RWPE2 (cell line): ENCODE measurements around the gene ADGRE2.

ENCODE experiments used
- ATAC-seq: fragments of 200-7000 bp; cut with Tn5 transposase; 3 replicates; pipeline ENCODE4 v1.9.1; 2021; ENCODE audit warnings: low read depth
- DNase-seq: peaks from one replicate; pipeline ENCODE4 v3.0.0-alpha.2; 2020; ENCODE audit warnings: low spot score
- H3K27ac ChIP-seq: fragments of 450-650 bp; 2 replicates; pipeline ENCODE4 v1.5.1; 2017; ENCODE audit warnings: mild to moderate bottlenecking; ENCODE audit not compliant: poor library complexity, severe bottlenecking
- H3K27me3 ChIP-seq: fragments of 250-450 bp; sonication (Bioruptor Pico); 2 replicates; pipeline ENCODE4 v1.5.1; 2021; ENCODE audit warnings: mild to moderate bottlenecking, moderate library complexity; ENCODE audit not compliant: insufficient read depth, poor library complexity, severe bottlenecking
- H3K36me3 ChIP-seq: fragments of 250-450 bp; sonication (Bioruptor Pico); 2 replicates; pipeline ENCODE4 v1.5.1; 2020; ENCODE audit warnings: low read depth, mild to moderate bottlenecking, moderate library complexity
- H3K4me1 ChIP-seq: fragments of 250-450 bp; sonication (Bioruptor Pico); 2 replicates; pipeline ENCODE4 v1.5.1; 2021; ENCODE audit warnings: mild to moderate bottlenecking, moderate library complexity; ENCODE audit not compliant: insufficient read depth, poor library complexity, severe bottlenecking
- H3K4me3 ChIP-seq: fragments of 250-450 bp; sonication (Bioruptor Pico); 2 replicates; pipeline ENCODE4 v1.5.1; 2021; ENCODE audit warnings: mild to moderate bottlenecking, moderate library complexity; ENCODE audit not compliant: severe bottlenecking
- H3K9me3 ChIP-seq: fragments of 250-450 bp; sonication (Bioruptor Pico); 2 replicates; pipeline ENCODE4 v1.5.1; 2021; ENCODE audit warnings: mild to moderate bottlenecking, moderate library complexity; ENCODE audit not compliant: severe bottlenecking
- TF ChIP-seq, protein P1 (sequence below): fragments of 450-650 bp; IDR thresholded peaks from one replicate; pipeline ENCODE4 v1.5.1; 2017; ENCODE audit warnings: mild to moderate bottlenecking, moderate library complexity; ENCODE audit not compliant: poor library complexity, severe bottlenecking

ADGRE2 gene

DNA sequence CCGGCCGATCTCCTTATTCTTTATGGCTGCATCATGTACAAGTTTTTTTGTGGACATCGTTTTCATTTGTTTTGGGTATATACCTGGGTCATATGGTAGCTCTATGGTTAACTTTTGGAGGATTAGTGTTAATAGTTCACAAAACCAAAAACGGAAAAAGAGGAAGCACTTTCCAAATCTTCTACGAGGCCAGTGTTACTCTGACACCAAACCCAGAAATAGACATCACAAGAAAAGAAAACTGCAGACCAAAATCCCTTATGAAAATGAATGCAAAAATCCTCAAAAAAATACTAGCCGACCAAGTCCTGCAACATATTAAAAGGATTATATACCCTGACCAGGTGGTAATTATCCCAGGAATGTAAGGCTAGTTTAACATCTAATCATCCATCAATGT lies 29.8 kb downstream of the ADGRE2 start:
- DNase-seq (no peak), ATAC-seq (no peak)
- Histone ChIP-seq H3K9me3 (no peaks in the 10 kb centered on the region), H3K4me1 (no peaks in the 10 kb centered on the region), H3K36me3 (no peaks in the 10 kb centered on the region), H3K4me3 (no peak overlapping the region), H3K27ac (no peak overlapping the region), H3K27me3 (no peaks in the 10 kb centered on the region)
- TF ChIP-seq, protein P1, sequence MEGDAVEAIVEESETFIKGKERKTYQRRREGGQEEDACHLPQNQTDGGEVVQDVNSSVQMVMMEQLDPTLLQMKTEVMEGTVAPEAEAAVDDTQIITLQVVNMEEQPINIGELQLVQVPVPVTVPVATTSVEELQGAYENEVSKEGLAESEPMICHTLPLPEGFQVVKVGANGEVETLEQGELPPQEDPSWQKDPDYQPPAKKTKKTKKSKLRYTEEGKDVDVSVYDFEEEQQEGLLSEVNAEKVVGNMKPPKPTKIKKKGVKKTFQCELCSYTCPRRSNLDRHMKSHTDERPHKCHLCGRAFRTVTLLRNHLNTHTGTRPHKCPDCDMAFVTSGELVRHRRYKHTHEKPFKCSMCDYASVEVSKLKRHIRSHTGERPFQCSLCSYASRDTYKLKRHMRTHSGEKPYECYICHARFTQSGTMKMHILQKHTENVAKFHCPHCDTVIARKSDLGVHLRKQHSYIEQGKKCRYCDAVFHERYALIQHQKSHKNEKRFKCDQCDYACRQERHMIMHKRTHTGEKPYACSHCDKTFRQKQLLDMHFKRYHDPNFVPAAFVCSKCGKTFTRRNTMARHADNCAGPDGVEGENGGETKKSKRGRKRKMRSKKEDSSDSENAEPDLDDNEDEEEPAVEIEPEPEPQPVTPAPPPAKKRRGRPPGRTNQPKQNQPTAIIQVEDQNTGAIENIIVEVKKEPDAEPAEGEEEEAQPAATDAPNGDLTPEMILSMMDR, result no peak

DNA sequence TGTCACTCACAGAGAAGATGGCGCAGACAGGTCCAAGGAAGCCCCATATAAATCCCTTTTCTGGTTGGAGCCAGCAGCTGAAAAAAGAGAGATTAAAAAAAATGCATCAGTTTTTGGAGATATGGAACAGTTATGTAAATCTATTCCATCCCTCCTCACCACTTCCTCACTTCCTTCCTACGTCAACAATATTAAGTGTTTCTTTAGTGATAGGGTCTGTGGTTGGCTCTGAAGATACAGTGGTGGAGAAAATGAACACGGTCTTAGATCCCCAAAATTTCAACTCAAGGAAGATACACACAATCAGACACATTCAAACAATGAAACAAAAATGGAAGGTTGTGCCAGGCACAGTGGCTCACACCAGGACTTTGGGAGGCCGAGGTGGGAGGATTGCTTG lies 31.5 kb downstream of the ADGRE2 start:
- ATAC-seq (no peak), DNase-seq (no peak)
- Histone ChIP-seq H3K27me3 (no peaks in the 10 kb centered on the region), H3K4me1 (no peaks in the 10 kb centered on the region), H3K9me3 (no peaks in the 10 kb centered on the region), H3K36me3 (no peaks in the 10 kb centered on the region), H3K4me3 (no peak overlapping the region), H3K27ac (no peak overlapping the region)
- TF ChIP-seq, protein P1, result no peak

DNA sequence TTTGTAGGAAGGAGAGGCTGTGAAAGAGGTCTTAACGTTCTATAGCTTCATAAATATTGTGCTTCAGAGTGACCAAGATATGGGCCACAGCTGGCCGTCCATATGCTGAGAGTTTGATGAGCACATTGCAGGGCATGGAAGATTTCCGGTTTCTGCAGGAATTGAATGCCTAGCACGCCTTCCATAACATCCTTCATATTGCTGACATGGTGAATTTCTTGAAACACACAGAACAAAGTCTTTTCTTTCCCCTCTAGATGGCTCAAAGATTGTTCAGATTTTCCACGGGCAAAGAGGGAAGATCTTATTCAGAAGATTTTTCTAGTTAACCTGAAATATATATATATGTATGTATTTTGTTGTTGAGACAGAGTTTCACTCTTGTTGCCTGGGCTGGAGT lies 42.4 kb downstream of the ADGRE2 start:
- Histone ChIP-seq H3K4me1 (no peaks in the 10 kb centered on the region), H3K4me3 (no peak overlapping the region), H3K36me3 (no peaks in the 10 kb centered on the region), H3K9me3 (no peaks in the 10 kb centered on the region), H3K27me3 (no peaks in the 10 kb centered on the region), H3K27ac (no peak overlapping the region)
- TF ChIP-seq, protein P1, result no peak
- no peak for DNase-seq
- no peak for ATAC-seq

DNA sequence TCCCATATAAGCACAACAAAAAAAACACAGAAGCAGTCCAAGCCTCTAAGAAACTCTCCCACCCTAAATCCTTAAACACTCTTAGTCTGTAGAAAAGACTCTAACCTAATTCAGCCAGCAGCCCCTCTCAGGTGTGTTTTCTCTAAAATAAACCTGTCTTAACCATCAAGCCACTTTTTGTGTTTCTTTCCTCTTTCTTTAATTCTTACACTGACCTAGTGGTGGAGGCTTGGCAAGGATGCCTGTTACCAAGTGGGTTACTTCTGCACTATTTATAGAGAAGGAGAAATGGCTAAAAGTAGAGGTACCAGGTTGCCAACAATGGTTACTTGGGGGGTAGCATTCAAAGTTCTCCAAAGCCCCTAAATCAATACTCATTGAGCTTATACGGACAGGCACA lies 44.8 kb downstream of the ADGRE2 start:
- Histone ChIP-seq H3K27ac (no peak overlapping the region), H3K4me1 (no peaks in the 10 kb centered on the region), H3K4me3 (no peak overlapping the region), H3K36me3 (no peaks in the 10 kb centered on the region), H3K27me3 (no peaks in the 10 kb centered on the region), H3K9me3 (peaks cover 5% of the 10 kb centered on the region)
- ATAC-seq, result no peak
- TF ChIP-seq, protein P1, result no peak
- DNase-seq, result no peak

DNA sequence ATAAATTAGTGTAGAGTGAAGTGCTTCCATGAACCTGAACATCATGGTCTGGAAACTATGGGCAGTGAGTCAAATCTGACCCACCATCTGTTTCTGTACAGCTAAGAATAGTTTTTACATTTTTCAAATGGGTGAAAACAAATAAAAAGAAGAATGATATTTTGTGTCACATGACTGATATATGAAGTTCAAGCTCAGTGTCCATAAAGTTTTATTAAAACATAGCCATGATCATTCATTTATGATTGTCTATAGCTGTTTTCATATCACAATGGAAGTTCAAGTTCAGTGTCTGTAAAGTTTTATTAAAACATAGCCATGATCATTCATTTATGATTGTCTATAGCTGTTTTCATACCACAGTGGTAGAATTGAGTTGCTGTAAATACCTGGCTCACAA lies 45.9 kb downstream of the ADGRE2 start:
- Histone ChIP-seq H3K4me3 (no peak overlapping the region), H3K9me3 (peaks cover 5% of the 10 kb centered on the region), H3K27me3 (no peaks in the 10 kb centered on the region), H3K36me3 (no peaks in the 10 kb centered on the region), H3K27ac (no peak overlapping the region), H3K4me1 (no peaks in the 10 kb centered on the region)
- ATAC-seq, result no peak
- DNase-seq, result no peak
- TF ChIP-seq, protein P1, result no peak
